ENCODE data around the gene ARL16.

DNA sequence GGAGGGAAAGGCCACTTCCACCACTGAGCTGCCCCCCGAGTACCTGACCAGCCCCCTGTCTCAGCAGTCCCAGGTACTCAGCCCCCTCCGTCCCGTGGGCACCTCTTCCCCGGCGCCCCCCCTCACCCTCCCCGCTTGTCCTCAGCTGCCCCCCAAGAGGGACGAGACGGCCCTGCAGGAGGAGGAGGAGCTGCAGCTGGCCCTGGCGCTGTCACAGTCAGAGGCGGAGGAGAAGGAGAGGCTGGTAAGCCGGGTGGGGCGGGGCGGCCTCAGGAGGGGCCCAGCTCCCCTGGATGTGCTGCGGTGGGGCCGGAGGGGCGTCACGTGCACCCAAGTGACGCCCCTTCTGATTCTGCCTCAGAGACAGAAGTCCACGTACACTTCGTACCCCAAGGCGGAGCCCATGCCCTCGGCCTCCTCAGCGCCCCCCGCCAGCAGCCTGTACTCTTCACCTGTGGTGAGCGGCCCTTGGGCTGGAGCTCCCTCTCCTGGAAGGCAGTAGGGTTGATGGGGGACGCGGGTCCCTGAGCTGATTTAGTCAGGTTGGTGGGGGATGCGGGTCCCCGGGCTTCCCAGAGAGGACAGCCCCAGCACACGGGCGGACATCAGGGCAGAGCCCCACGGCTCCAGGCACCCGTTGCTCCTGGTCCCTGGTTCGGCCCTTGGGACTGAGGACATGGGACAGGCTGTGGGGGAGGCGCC lies 10.1 kb upstream of the ARL16 start:
- TF ChIP-seq, protein P1, sequence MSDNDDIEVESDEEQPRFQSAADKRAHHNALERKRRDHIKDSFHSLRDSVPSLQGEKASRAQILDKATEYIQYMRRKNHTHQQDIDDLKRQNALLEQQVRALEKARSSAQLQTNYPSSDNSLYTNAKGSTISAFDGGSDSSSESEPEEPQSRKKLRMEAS (IDR thresholded peaks at IDR 0.05), result no peak
- no peak for TF ChIP-seq TP53 (CRISPR knock-in tag; IDR thresholded peaks at IDR 0.05)
